GM19239 (cell line): ENCODE measurements around the gene FAM229B.
"Not testable (repeated sequence)": the region's sequence is repeated elsewhere in the genome, so short reads cannot be mapped to it uniquely, and the experiment has no call there.

Experiments
- DNase-seq: peaks from one replicate; pipeline ENCODE4 v3.0.0; 2011; ENCODE audit warnings: low spot score; ENCODE audit not compliant: insufficient read length
- FAIRE-seq: peaks from 2 replicates; lab custom pipeline; 2011; peaks lifted over from hg19 to GRCh38; lab: Jason Lieb, UNC

FAM229B gene

DNA sequence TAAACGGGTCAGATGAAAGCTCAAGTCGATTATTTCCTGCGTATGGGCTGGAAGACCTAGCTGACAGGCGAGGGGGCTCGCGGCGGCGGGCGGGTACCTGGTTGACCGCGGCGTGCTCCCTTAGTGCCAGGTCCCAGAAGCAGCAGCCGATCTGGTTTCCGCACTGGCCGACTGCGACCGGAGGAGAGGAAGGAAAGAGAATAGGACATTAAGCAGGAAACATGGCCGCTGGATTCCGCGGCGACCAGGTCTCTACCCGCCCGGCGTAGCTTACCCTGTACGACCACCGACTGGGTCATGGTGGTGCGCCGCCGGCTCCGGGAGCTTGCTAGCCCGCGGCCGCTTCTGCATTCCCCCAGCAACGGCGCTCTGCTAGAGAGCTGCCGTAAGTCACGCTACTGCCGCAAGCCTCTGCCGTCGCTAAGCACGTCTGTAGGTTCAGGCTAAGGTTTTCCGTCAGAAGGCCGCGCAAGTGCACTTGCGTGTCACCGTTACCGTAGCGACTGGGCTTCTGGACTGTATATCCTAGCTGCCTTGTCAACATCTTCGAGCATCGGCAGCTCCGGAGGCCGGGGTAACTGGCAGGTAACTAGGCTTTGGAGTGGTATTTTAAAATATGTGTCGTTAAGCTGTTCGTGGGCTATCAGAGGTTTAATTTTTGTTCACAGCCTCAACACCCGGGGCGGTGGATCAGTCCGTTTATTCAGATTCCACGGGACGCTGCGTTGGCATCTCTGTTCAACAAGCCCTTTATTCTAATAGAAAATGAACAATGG, at the start of gene FAM229B, which contains the start of gene TUBE1:
Gene FAM229B (plus strand): TSS at position 456 of the 776 bp plus-strand sequence. CDS start 11,693 bp downstream, outside the sequence.
Gene TUBE1 (minus strand): TSS at position 347 of the 776 bp plus-strand sequence. CDS start 48 bp downstream, at position 299.
- DNase-seq (peak; percentile 62), FAIRE-seq (peak; percentile 98)

DNA sequence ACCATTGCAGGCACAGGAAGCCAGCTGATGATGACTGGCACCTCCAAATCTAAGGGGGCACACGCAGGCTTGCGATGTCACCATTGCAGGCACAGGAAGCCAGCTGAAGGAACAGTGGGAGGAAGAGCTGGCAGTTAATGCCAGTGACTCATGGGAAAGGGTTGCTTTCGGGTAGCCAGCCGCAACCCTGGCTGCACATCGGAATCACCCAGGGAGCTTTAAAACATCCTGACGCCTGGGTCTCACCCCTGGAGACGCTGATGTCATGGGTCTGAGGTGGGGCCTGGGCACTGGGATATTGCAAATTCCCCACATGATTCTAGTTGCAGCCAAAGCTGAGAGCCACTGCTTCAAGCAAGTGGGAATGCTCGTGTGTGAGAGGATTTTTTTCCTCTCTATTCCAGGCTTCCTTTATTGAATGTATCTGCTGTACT, 49.6 kb upstream of the FAM229B start:
- FAIRE-seq (no peak), DNase-seq (no peak)

- FAIRE-seq = no peak
- no peak for DNase-seq
Measured at GRCh38 chr6:112038268-112038667, 49.1 kb upstream of the FAM229B start.

- FAIRE-seq (no peak), DNase-seq (no peak)
Measured at GRCh38 chr6:112038756-112039430, 48.5 kb upstream of the FAM229B start.

- DNase-seq (no peak), FAIRE-seq (no peak)
Measured at GRCh38 chr6:112039431-112039770, 48.0 kb upstream of the FAM229B start.

DNA sequence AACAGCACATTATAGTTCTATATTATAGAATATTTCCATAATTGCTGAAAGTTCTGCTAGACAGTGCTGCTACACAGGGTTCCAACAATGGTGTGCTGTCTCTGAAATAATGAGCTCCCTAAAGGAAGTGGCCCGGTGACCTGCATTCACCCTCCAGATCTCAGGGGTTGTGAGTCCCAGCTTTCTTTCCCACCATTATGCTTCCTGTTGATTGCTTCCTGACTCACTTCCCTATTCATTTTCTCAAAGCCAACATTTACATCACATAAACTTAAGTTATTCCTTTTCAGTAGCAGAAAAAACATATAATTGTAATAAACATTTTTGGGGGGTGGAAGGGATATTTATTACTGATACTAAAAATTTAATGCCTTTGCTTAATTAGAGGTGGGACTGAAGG, 46.4 kb upstream of the FAM229B start:
- no peak for FAIRE-seq

DNA sequence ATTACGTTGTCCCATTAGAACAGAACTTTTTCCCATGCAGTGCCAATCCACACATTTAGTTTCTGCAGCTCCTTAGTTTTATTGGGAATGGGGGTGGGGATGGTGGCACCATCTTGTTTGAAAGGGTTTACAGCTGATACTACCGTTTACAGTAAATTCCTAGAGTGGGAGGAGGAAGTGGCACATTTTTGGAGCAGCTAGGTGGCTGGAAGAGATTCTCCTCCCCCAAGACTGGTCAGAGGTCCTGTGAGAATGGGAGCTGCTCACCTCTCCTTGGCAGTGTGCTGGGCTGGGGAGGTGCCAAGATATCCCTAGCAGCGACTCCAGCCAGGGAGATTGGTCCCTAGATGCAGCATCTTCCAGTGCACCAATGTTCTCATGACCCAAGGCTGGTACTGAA, 45.9 kb upstream of the FAM229B start:
- DNase-seq = no peak
- FAIRE-seq = no peak

More for the DNA sequence above, 46.4 kb upstream of the FAM229B start:
- no peak for DNase-seq

DNA sequence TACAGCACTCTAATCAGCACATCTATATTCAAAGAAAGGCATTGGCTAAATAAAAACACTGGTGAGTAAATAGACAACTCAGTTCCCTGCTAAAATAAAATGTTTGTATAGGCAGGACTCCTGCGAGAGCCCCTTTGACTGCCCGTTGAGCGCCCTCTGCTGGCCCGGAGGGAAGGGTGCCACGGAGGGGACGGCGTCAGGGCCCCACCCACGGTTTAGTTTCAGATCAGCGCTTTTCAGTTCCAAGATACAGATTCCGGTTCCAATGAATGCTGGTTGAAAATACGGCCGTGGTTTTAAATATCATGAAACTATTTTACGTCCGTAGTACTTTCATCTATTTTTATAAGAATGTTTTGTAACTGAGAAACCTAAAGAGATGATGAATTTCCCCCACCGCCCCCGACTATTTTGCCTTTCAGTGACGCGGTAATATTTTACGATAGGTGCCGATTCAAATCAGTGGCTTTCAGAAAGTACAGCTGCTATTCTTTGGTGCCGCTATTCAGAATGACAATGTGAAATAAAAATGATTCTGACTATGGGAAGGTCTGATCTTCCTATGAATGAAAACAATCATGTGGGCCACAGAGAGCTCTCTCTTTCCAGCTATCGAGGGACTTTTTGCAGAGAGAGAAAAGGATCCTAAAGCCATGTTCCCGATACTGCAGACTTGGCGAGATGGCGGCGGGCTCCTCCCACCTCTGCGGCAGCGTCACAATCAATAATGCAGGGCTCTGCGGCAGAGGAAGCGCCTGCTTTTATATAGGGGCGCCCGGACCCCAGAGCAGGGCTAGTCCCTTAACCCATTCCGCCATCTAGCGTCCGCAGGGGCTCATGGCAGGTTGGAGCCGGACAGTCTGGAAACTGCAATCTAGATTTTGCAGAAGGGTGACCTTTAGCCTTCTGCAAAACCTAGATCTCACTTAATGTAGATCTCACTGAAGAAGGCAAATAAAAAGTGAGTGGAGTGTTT, 44.1 kb upstream of the FAM229B start:
- DNase-seq (peak; percentile 76), FAIRE-seq (peak; percentile 90)

- FAIRE-seq (no peak), DNase-seq (no peak)
Measured at GRCh38 chr6:112044196-112044595, 43.2 kb upstream of the FAM229B start.

DNA sequence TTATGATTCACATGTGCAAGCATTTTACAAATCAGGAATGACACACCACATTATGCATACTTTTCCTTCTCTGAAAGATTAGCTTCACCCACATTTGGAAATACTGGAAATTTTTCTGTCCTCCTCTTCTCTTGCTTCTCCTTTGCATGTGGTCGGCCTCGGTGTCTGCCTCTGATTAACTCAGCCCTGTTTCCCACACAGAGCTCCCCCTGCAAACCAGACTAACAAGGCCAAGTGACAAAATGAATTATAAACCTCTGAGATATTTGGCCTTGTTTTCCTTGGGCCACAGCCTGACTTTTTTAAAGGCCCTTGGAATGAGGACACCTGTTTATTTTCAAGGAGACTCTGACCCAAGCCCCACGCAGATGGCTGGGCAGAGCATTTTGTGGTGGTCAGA, 42.5 kb upstream of the FAM229B start:
- DNase-seq (no peak), FAIRE-seq (no peak)

DNA sequence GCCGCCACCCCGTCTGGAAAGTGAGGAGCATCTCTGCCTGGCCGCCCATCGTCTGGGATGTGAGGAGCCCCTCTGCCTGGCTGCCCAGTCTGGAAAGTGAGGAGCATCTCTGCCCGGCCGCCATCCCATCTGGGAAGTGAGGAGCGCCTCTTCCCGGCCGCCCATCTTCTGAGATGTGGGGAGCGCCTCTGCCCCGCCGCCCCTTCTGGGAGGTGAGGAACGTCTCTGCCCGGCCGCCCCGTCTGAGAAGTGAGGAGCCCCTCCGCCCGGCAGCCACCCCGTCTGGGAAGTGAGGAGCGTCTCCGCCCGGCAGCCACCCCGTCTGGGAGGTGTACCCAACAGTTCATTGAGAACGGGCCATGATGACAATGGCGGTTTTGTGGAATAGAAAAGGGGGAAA, 39.9 kb upstream of the FAM229B start:
- FAIRE-seq, DNase-seq: not testable (repeated sequence)

GRCh38 chr6:112049026-112049799, 38.2 kb upstream of the FAM229B start:
- no peak for FAIRE-seq
- DNase-seq = no peak

GRCh38 chr6:112049996-112050395, 37.4 kb upstream of the FAM229B start:
- FAIRE-seq = no peak
- no peak for DNase-seq

GRCh38 chr6:112050429-112050828, 37.0 kb upstream of the FAM229B start:
- no peak for FAIRE-seq
- no peak for DNase-seq

GRCh38 chr6:112051251-112051740, 36.1 kb upstream of the FAM229B start:
- FAIRE-seq = not testable (repeated sequence)

GRCh38 chr6:112054001-112054400, 33.4 kb upstream of the FAM229B start, which contains the start of gene CCN6:
Gene CCN6 (plus strand): TSS chr6:112054104. CDS start chr6:112054358, 254 bp downstream.
- FAIRE-seq = no peak
- no peak for DNase-seq

More at GRCh38 chr6:112051251-112051740, 36.1 kb upstream of the FAM229B start:
- not testable (repeated sequence) for DNase-seq

DNA sequence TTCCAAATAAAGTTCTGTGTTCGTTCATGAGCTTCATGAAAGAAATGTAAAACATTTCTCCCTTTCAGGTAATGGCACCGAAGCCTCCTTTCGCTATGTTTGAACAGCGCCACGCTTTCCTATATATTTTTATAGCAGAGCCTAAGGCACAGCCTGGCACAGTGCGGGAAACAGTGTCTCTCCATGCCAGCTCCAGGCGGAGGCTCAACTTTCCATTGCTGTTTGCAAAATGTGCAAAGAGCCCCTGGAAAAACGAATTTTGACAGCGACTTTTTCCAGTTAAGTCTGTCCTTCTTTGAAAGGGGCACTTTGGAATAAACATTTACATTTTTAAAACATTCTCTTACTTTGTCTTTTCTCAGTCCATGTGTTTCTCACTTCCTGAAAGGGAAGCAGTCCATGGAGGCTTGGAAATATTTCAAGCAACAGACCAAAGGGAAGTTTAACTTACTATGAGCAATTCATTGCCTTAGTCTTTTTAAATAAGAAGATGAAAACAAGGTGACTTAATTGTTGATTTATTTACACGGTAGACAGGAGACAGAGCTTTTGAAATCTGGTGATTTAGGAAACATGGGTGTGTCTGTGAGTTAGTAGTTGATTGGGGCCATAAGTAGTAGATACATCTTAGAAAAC, 32.7 kb upstream of the FAM229B start:
- no peak for DNase-seq
- FAIRE-seq = no peak

DNA sequence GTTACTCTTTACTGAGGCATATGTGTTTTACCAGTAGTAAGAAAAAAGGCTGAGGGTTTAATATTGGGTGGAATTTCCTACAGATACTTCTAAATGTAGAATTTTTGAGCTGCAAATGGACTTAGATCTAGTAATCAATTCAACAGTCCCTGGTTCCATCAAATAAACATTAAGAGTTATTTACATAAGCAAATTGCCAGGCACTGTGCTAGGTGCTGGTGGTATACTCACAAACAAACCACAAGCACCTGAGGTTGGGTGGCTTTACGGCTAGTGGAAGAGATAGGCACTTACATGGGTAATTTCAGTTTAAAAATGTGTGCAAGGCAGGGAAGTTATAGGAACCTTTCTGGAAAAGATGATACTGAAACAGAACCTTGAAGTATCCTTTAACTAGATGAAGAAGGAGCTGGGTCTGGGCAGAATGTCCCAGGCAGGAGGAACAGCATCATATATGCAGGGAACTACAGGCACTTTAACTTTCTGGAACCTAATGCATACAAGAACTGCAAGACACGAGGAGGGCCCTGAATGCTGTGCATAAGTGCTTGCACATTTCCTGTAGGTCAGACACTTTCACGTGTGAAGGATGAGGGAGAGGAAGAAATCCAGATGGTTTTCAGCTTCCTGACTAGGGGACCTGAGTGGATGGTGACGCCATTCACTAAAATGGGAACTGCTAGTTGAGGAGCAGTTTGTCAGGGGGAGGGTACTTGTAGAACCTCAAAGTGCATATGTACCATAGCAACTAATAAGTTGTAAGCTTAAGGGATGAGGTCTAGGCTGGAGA, 29.0 kb upstream of the FAM229B start:
- no peak for DNase-seq
- no peak for FAIRE-seq
